IMR-90 (cell line): ENCODE data around the gene LLGL2.

Source experiments
- BHLHE40 ChIP-seq: fragments of 150-350 bp; IDR thresholded peaks from 2 replicates; pipeline ENCODE4 v1.6.1; 2016; ENCODE audit warnings: mild to moderate bottlenecking, low read depth, low read length
- CEBPB ChIP-seq: IDR thresholded peaks from 2 replicates; pipeline ENCODE4 v1.6.1; 2012; ENCODE audit warnings: low read depth, low read length, improper control_type of control experiment
- MXI1 ChIP-seq: IDR thresholded peaks from 2 replicates; pipeline ENCODE4 v1.6.1; 2012; ENCODE audit warnings: low read depth, mild to moderate bottlenecking, low read length, moderate library complexity, borderline replicate concordance
- NFE2L2 ChIP-seq: fragments of 150-350 bp; IDR thresholded peaks from 2 replicates; pipeline ENCODE4 v1.6.1; 2016; ENCODE audit warnings: low read depth, mild to moderate bottlenecking, low read length
- POLR2A ChIP-seq: IDR thresholded peaks from 2 replicates; pipeline ENCODE4 v1.6.1; 2012; ENCODE audit warnings: mild to moderate bottlenecking, low read depth, low read length
- RCOR1 ChIP-seq: IDR thresholded peaks from 2 replicates; pipeline ENCODE4 v1.6.1; 2012; ENCODE audit warnings: mild to moderate bottlenecking, low read length, improper control_type of control experiment; ENCODE audit not compliant: insufficient replicate concordance
- RFX5 ChIP-seq: IDR thresholded peaks from 2 replicates; pipeline ENCODE4 v1.8.0; 2012; ENCODE audit warnings: low read depth, mild to moderate bottlenecking, low read length, moderate library complexity
- SMC3 ChIP-seq: fragments of 150-350 bp; IDR thresholded peaks from 2 replicates; pipeline ENCODE4 v1.6.1; 2016; ENCODE audit warnings: low read depth, mild to moderate bottlenecking, antibody characterized with exemption, low read length, moderate library complexity
- TF ChIP-seq, protein P1 (sequence below): conservative IDR thresholded peaks from 2 replicates; pipeline ENCODE4 v1.5.1; 2012; ENCODE audit warnings: mild to moderate bottlenecking, low read depth, low read length, improper control_type of control experiment
- TF ChIP-seq, protein P2 (sequence below): fragments of 150-350 bp; IDR thresholded peaks from 2 replicates; pipeline ENCODE4 v1.6.1; 2017; ENCODE audit warnings: mild to moderate bottlenecking, antibody characterized with exemption, low read length, low read depth

DNA sequence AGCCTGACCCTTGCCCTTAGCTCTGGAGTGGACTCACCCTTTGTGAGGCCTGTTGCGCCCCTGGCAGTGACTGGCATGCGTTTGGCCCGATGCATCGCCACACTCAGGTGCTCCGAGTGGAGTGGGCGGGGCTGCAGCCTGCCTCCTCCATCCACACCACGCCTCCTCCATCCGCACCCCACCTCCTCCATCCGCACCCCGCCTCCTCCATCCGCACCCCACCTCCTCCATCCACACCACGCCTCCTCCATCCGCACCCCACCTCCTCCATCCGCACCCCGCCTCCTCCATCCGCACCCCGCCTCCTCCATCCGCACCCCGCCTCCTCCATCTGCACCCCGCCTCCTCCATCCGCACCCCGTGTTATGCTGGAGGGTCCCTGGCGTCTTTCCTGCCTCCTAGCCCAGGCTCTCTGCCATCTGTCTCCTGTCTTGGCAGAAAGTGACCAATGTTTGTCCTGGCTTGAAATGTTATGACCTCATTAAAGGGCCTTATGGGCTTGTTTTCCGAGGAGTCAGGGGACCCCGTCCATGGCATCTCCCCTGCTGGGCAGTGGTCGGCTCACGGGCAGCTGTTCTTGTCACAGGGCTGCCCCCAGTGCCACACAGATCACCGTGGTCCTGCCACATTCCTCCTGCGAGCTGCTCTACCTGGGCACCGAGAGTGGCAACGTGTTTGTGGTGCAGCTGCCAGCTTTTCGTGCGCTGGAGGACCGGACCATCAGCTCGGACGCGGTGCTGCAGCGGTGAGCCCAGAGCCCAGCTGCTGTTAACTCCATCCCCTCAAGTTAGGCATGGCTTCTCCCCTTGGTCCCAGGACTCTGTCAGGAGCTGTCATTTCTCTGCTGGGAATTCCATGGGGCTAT lies 33.4 kb downstream of the LLGL2 start:
- TF ChIP-seq POLR2A: no peak
- TF ChIP-seq, protein P1, sequence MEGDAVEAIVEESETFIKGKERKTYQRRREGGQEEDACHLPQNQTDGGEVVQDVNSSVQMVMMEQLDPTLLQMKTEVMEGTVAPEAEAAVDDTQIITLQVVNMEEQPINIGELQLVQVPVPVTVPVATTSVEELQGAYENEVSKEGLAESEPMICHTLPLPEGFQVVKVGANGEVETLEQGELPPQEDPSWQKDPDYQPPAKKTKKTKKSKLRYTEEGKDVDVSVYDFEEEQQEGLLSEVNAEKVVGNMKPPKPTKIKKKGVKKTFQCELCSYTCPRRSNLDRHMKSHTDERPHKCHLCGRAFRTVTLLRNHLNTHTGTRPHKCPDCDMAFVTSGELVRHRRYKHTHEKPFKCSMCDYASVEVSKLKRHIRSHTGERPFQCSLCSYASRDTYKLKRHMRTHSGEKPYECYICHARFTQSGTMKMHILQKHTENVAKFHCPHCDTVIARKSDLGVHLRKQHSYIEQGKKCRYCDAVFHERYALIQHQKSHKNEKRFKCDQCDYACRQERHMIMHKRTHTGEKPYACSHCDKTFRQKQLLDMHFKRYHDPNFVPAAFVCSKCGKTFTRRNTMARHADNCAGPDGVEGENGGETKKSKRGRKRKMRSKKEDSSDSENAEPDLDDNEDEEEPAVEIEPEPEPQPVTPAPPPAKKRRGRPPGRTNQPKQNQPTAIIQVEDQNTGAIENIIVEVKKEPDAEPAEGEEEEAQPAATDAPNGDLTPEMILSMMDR: no peak
- no peak for TF ChIP-seq CEBPB
- no peak for TF ChIP-seq SMC3
- no peak for TF ChIP-seq RCOR1
- no peak for TF ChIP-seq MXI1
- TF ChIP-seq RFX5: no peak
- no peak for TF ChIP-seq BHLHE40
- TF ChIP-seq, protein P2, sequence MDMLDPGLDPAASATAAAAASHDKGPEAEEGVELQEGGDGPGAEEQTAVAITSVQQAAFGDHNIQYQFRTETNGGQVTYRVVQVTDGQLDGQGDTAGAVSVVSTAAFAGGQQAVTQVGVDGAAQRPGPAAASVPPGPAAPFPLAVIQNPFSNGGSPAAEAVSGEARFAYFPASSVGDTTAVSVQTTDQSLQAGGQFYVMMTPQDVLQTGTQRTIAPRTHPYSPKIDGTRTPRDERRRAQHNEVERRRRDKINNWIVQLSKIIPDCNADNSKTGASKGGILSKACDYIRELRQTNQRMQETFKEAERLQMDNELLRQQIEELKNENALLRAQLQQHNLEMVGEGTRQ: no peak
- TF ChIP-seq NFE2L2: no peak
